Endothelial cell of umbilical vein (primary cell): ENCODE measurements around the gene AACS. TPM values are rescaled to one million over a fixed set of nuclear protein-coding genes. Genes with fewer than 3 reads are reported as not detected.

Source experiments
- BruUV-seq: library from RNA; stranded (reverse); fragments of 400-500 nt; replicated peaks from 2 replicates; lab custom pipeline; 2021; lab: Mats Ljungman, UMichigan
- CTCF ChIA-PET: fragments of 300-600, 350-600 bp; sonication (Branson Sonifier 250); formaldehyde crosslinking; loops from one replicate; lab custom pipeline; 2021; ENCODE audit warnings: antibody characterized with exemption, inconsistent platforms; lab: Charles Lee
- POLR2A ChIA-PET: fragments of 300-600, 350-600 bp; sonication (Branson Sonifier 250); formaldehyde crosslinking; loops from one replicate; lab custom pipeline; 2021; ENCODE audit warnings: antibody characterized with exemption, inconsistent platforms; lab: Charles Lee
- DNase-seq: peaks from one replicate; pipeline ENCODE4 v3.0.0-alpha.2; 2011; ENCODE audit warnings: low read depth, low spot score
- FAIRE-seq: peaks from 2 replicates; lab custom pipeline; 2011; peaks lifted over from hg19 to GRCh38; lab: Jason Lieb, UNC
- H2AFZ ChIP-seq: 2 replicates; pipeline ENCODE4 v1.6.0; 2012; ENCODE audit warnings: low read depth, low read length, control low read depth, inconsistent platforms
- H3K27ac ChIP-seq: 2 replicates; pipeline ENCODE4 v1.5.1; 2011; ENCODE audit warnings: low read depth, mild to moderate bottlenecking, control low read depth, low read length, moderate library complexity; ENCODE audit not compliant: insufficient read depth
- H3K27me3 ChIP-seq, 2 experiments: 2 replicates each; pipeline versions ENCODE4 v1.6.0 to v1.6.1; 2011; ENCODE audit warnings: low read length in 2 of 2, mixed read lengths in 1 of 2; ENCODE audit not compliant: control insufficient read depth in 2 of 2, insufficient read depth in 2 of 2
- H3K36me3 ChIP-seq, 2 experiments: 2 replicates in 1 of 2; 3 replicates in 1 of 2; pipeline ENCODE4 v1.5.1; 2011; ENCODE audit warnings: low read length in 2 of 2, mild to moderate bottlenecking in 1 of 2, moderate library complexity in 1 of 2; ENCODE audit not compliant: control insufficient read depth in 2 of 2, insufficient read depth in 2 of 2; ENCODE audit errors: extremely low read depth in 1 of 2
- H3K4me1 ChIP-seq: 3 replicates; pipeline ENCODE4 v1.5.1; 2011; ENCODE audit warnings: mild to moderate bottlenecking, low read length; ENCODE audit not compliant: control insufficient read depth, insufficient read depth; ENCODE audit errors: extremely low read depth
- H3K4me2 ChIP-seq: 2 replicates; pipeline ENCODE4 v1.6.1; 2011; ENCODE audit warnings: low read length, control low read depth, mixed read lengths; ENCODE audit not compliant: insufficient read depth
- H3K4me3 ChIP-seq, 3 experiments: fragments of 200-600 bp in 1 of 3; sonication (generic), shearing (Covaris generic) in 1 of 3; replicated peaks in 1 of 3; 2 replicates each; pipeline ENCODE4 v1.5.1; 2011 to 2016; ENCODE audit warnings: control low read depth in 3 of 3, low read length in 3 of 3, mild to moderate bottlenecking in 2 of 3, inconsistent platforms in 1 of 3, low read depth in 1 of 3, moderate library complexity in 1 of 3; ENCODE audit not compliant: insufficient read depth in 1 of 3
- H3K79me2 ChIP-seq: 2 replicates; pipeline ENCODE4 v1.6.0; 2012; ENCODE audit warnings: low read length, inconsistent platforms; ENCODE audit not compliant: control insufficient read depth, insufficient read depth
- H3K9ac ChIP-seq: replicated peaks from 2 replicates; pipeline ENCODE3; 2011; ENCODE audit warnings: low read length, control low read depth; ENCODE audit not compliant: insufficient read depth; ENCODE audit errors: extremely low read depth
- H3K9me1 ChIP-seq: replicated peaks from 3 replicates; pipeline ENCODE4 v1.6.0; 2011; ENCODE audit warnings: mild to moderate bottlenecking, low read length; ENCODE audit not compliant: control insufficient read depth, insufficient read depth; ENCODE audit errors: extremely low read depth
- H3K9me3 ChIP-seq: replicated peaks from 2 replicates; pipeline ENCODE4 v1.5.1; 2012; ENCODE audit warnings: low read length, inconsistent platforms; ENCODE audit not compliant: control insufficient read depth, insufficient read depth
- H4K20me1 ChIP-seq: replicated peaks from 2 replicates; pipeline ENCODE3; 2011; ENCODE audit warnings: mild to moderate bottlenecking, low read length; ENCODE audit not compliant: control insufficient read depth, insufficient read depth; ENCODE audit errors: extremely low read depth
- CTCF ChIP-seq, 2 donors: IDR thresholded peaks; 1 replicate in 1 of 2; 2 replicates in 1 of 2; pipeline ENCODE4 v1.5.1; 2011; ENCODE audit warnings: low read length in 2 of 2, mild to moderate bottlenecking in 2 of 2, moderate library complexity in 2 of 2, control low read depth in 1 of 2, inconsistent platforms in 1 of 2, low read depth in 1 of 2; ENCODE audit not compliant: insufficient read depth in 1 of 2; ENCODE audit errors: extremely low read depth in 1 of 2
- EZH2 ChIP-seq: IDR thresholded peaks from 2 replicates; pipeline ENCODE4 v1.6.1; 2012; ENCODE audit warnings: borderline replicate concordance, low read depth, mild to moderate bottlenecking, moderate library complexity, low read length, inconsistent platforms; ENCODE audit not compliant: severe bottlenecking
- FOS ChIP-seq: IDR thresholded peaks from 2 replicates; pipeline ENCODE4 v1.6.1; 2011; ENCODE audit warnings: mild to moderate bottlenecking, low read length, moderate library complexity, borderline replicate concordance; ENCODE audit not compliant: insufficient read depth
- GATA2 ChIP-seq: IDR thresholded peaks from 2 replicates; pipeline ENCODE4 v1.7.0; 2011; ENCODE audit warnings: low read depth, mild to moderate bottlenecking, moderate library complexity, mixed read lengths, low read length; ENCODE audit not compliant: insufficient read length, insufficient read depth
- JUN ChIP-seq: IDR thresholded peaks from 2 replicates; pipeline ENCODE4 v1.6.1; 2011; ENCODE audit warnings: borderline replicate concordance, low read depth; ENCODE audit not compliant: insufficient read length, insufficient read depth
- MAX ChIP-seq: IDR thresholded peaks from 2 replicates; pipeline ENCODE4 v1.6.1; 2011; ENCODE audit not compliant: insufficient read depth, insufficient read length
- MYC ChIP-seq: IDR thresholded peaks from one replicate; pipeline ENCODE4 v1.6.1; 2011; ENCODE audit warnings: mild to moderate bottlenecking, low read depth, low read length
- POLR2A ChIP-seq: IDR thresholded peaks from 2 replicates; pipeline ENCODE4 v1.6.1; 2012; ENCODE audit warnings: low read depth, mild to moderate bottlenecking, control low read depth, low read length
- POLR2AphosphoS5 ChIP-seq: IDR thresholded peaks from 2 replicates; pipeline ENCODE4 v1.6.1; 2012; ENCODE audit warnings: low read depth, mild to moderate bottlenecking, control low read depth, low read length, moderate library complexity; ENCODE audit not compliant: insufficient read depth
- dilution Hi-C: fragments of 300-500 bp; cut with MboI; formaldehyde crosslinking; loops from one replicate; pipeline ENCODE4 v1.15.0; 2019; ENCODE audit warnings: low sequenced_read_pairs; ENCODE audit not compliant: extremely low pct_ligation_motif_present
- intact Hi-C: fragments of 100-400 bp; cut with micrococcal nuclease; formaldehyde crosslinking; loops from one replicate; pipeline ENCODE4 v1.10.0; 2022
- polyA plus RNA-seq, 4 experiments: library from polyadenylated mRNA; depleted of rRNA in 3 of 4; stranded (reverse) in 3 of 4; unstranded in 1 of 4; fragments of >200 nt; gene quantifications; 2 replicates each; pipeline versions ENCODE4 v1.2.1 to v1.2.3, GENCODE V29; 2011 to 2012; ENCODE audit warnings: missing spikeins in 1 of 4
- total RNA-seq: library from RNA; stranded (reverse); gene quantifications from 2 replicates; pipeline ENCODE4 v1.2.3, GENCODE V29; 2021

The AACS gene
- total and polyA plus RNA-seq, 2 donors (not counting 3 experiments of a cell fraction or from before 2014, with no cell fraction given): 34.7 to 40.3 TPM

GRCh38 chr12:125132698-125133400, 67.6 kb downstream of the AACS start:
- CTCF ChIA-PET: no interaction called here
- H3K9ac ChIP-seq: no peak overlapping the region
- no peaks in the 10 kb centered on the region for H3K79me2 ChIP-seq
- H4K20me1 ChIP-seq: no peaks in the 10 kb centered on the region
- H3K27ac ChIP-seq: no peak overlapping the region
- no peak overlapping the region for H3K4me2 ChIP-seq
- H3K4me3 ChIP-seq: no peak overlapping the region
- dilution Hi-C loops (no loop called here), intact Hi-C loops (no loop called here)
- peaks cover 0 to 7% of the 10 kb centered on the region in 2 experiments for H3K36me3 ChIP-seq
- H2AFZ ChIP-seq: no peak overlapping the region
- FAIRE-seq (no peak), DNase-seq (no peak)
- H3K27me3 ChIP-seq: no peaks in the 10 kb centered on the region
- TF ChIP-seq EZH2 (no peak), POLR2AphosphoS5 (no peak), MAX (no peak), FOS (no peak), POLR2A (no peak), JUN (no peak), MYC (no peak), GATA2 (no peak), CTCF (IDR thresholded peaks at IDR 0.05; ENCODE audit: extremely low read depth in 1 of 2, insufficient read depth in 1 of 2, low read depth in 1 of 2, low read length in 2 of 2) (no peak)
- BruUV-seq: no TSS peak
- no peaks in the 10 kb centered on the region for H3K9me3 ChIP-seq
- H3K9me1 ChIP-seq: no peaks in the 10 kb centered on the region
- POLR2A ChIA-PET: no interaction called here
- H3K4me1 ChIP-seq: no peaks in the 10 kb centered on the region
